D721Med (cell line): ENCODE data around the gene MYOM1.
"Not testable (repeated sequence)": the region's sequence is repeated elsewhere in the genome, so short reads cannot be mapped to it uniquely, and the experiment has no call there.

Source experiments
- DNase-seq: peaks from one replicate; pipeline ENCODE4 v3.0.0; 2011; ENCODE audit warnings: low spot score; ENCODE audit not compliant: insufficient read length
- FAIRE-seq: peaks from 2 replicates; lab custom pipeline; 2011; peaks lifted over from hg19 to GRCh38; lab: Jason Lieb, UNC
- CTCF ChIP-seq: IDR thresholded peaks from 2 replicates; pipeline ENCODE4 v1.5.1; 2012; ENCODE audit warnings: mild to moderate bottlenecking, control low read depth; ENCODE audit not compliant: insufficient read depth; ENCODE audit errors: missing control alignments

The MYOM1 gene

GRCh38 chr18:3069671-3070433 lies 149.9 kb downstream of the MYOM1 start:
- no peak for FAIRE-seq
- no peak for TF ChIP-seq CTCF

GRCh38 chr18:3067722-3068121 lies 152.0 kb downstream of the MYOM1 start:
- DNase-seq: no peak
- TF ChIP-seq CTCF: no peak
- no peak for FAIRE-seq

More at GRCh38 chr18:3069671-3070433, 149.9 kb downstream of the MYOM1 start:
- DNase-seq: no peak

DNA sequence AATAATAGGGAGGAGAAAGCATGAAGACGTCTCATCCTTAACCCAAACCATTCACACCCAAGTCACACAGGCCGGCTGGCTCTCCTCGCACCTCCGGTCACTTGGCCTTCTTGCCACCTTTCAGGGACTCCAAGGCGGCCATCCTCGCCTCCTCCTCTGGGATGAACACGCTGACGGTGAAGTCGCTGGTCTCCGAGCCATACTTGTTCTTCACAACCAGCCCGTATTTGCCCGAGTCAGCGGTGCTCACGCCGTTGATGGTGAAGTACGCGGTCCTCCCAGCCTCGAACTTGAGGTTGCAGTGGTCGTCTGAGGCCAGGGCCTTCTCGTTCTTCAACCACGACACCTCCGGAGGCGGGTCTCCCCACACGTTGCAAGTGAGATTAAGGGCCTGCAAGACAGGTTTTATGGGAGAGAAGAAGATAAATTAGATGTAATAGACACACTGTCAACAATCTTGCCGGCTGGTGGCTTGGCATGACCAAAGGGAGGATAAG lies 152.6 kb downstream of the MYOM1 start:
- no peak for DNase-seq
- FAIRE-seq: no peak
- TF ChIP-seq CTCF: no peak

DNA sequence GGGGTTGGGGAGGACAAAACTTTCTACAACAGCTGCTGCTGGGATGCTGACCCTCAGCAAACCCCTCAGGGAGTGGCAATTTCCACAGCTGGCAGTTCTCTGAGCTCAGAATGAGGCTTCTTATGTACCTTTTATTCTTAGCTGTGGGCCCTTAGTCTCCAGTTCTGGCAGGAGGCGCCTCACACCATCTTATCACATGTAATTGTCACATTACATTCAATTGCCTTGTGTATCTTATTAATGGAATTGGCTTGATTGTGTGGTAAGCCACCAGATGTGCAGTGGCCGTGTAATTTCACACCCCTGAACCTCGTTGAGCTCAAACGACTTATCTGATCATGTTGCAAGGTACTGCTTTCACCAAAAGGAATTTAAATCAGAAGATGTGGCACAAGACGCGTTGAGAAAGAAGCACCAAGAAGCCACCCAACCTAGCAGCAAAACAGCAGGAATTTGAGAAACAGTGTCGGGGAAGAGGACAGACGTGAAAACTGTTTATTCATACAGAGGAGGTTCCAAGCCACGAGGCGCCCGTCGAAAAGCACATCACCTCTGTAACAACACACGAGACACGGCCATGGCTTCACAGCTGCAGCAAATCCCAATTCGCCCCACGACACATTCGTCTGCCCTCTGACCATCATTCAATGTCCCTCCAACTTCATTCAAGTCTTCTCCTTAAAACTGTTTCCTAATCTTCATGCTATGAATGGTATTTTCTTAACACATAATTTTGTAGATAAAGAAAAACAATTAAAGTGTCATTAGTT lies 153.2 kb downstream of the MYOM1 start:
- no peak for FAIRE-seq
- DNase-seq: no peak
- no peak for TF ChIP-seq CTCF

- FAIRE-seq, DNase-seq: not testable (repeated sequence)
These were observed 156.0 kb downstream of the MYOM1 start for GRCh38 chr18:3063766-3064165.

DNA sequence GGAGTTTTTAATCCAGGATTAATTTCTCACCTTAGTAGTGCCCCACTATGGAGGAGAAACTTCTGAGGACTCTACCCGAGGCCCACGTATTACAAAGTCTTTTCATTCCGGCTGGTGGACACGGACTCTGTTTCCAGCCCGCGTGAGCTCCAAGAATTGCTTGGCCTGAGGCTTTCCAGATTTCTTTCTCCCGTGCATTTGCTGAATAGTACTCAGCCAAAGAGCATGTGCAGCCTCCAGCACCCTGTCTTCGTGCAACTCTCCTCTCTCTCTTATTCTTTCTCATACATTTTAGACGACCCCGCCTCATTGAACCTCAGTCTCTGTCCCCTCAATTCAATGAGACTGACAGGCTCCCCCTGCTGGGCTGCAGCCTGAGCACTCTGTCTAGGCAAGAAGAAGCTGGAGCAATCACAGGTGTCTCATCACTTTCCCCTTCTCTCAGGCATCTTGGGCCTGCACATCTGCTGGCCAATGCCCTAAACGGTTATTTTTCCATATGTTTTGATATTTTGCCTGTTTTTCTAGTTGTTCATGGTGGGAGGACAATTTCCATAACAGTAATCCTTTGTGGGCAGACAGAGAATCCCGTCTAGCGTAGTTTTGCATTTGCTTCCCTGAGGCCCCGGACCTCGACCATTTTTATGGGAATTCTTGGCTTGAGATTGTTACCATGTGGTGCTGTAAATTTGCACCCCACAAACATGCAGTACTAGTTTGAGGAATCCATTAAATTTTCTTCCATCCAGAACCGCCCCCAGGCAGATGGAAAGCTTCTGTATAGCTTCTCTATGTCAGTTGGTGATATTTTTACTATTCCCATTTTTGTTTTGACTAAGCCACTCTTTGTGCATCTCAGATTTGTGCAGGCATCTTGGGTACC lies 156.7 kb downstream of the MYOM1 start:
- TF ChIP-seq CTCF: peak; percentile 82
- DNase-seq: no peak
- FAIRE-seq: no peak

DNA sequence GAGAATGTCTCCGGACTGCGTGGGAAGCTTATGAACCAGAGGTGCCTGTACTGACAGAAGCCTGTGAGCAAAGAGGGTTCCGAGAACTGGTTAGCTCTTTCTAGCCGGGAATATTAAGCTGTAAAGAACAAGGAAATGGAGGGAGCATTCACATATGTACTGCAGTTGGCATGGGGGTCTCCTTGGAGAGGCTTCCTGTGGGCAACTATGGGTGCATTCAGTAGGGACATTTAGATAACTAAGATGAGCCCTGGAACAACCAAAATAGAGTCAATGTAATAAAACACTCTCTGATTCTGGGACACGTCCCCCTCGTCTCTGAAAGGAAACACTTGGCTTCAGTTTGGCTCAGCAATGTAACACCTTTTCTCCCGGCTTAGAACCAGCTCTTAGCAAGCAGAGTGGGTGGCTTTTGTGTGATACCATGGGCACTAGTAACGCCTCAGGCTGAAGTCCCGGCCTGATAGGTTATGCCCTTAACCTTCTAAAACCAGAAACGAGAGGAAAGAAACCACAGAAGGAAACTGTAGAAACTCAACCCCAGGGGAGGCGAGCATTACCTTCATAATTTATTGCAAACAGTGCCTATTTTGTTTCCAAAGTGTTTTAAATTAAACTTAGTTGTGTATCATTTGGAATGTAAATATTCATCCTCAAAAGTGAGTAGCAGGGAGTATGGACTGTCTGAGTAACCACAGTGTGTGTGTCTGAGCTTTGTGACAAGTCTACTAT lies 158.0 kb downstream of the MYOM1 start:
- FAIRE-seq: no peak
- TF ChIP-seq CTCF: no peak
- DNase-seq: no peak
